Osteocyte (in vitro differentiated cells): ENCODE results near the gene CENPQ. TPM values are rescaled to one million over a fixed set of nuclear protein-coding genes. Genes with fewer than 3 reads are reported as not detected.
A peak's percentile ranks its signal among the peaks of the same experiment; 100 is the strongest.
"Not testable (repeated sequence)": the region's sequence is repeated elsewhere in the genome, so short reads cannot be mapped to it uniquely, and the experiment has no call there.

Experiments
- DNase-seq: peaks from one replicate; pipeline ENCODE4 v3.0.0; 2021; ENCODE audit warnings: mixed read lengths; ENCODE audit not compliant: unreplicated experiment; ENCODE audit errors: extremely low spot score
- H3K27ac Mint-ChIP-seq: one replicate; pipeline ENCODE4 v1.8.0; 2021; ENCODE audit warnings: mild to moderate bottlenecking, mixed read lengths; ENCODE audit not compliant: unreplicated experiment
- H3K27me3 Mint-ChIP-seq: one replicate; pipeline ENCODE4 v1.8.0; 2021; ENCODE audit warnings: mixed read lengths; ENCODE audit not compliant: unreplicated experiment
- H3K36me3 Mint-ChIP-seq: one replicate; pipeline ENCODE4 v1.8.0; 2021; ENCODE audit warnings: mixed read lengths; ENCODE audit not compliant: unreplicated experiment
- H3K4me1 Mint-ChIP-seq: one replicate; pipeline ENCODE4 v1.8.0; 2021; ENCODE audit warnings: mixed read lengths; ENCODE audit not compliant: unreplicated experiment
- H3K4me3 Mint-ChIP-seq: one replicate; pipeline ENCODE4 v1.8.0; 2021; ENCODE audit warnings: mild to moderate bottlenecking, moderate library complexity, mixed read lengths; ENCODE audit not compliant: unreplicated experiment
- H3K9me3 Mint-ChIP-seq: one replicate; pipeline ENCODE4 v1.8.0; 2021; ENCODE audit warnings: mixed read lengths; ENCODE audit not compliant: unreplicated experiment
- total RNA-seq: library from RNA; stranded (reverse); gene quantifications from 2 replicates; pipeline ENCODE4 v1.2.1, GENCODE V29; 2021
- TF ChIP-seq, protein P1 (sequence below): fragments of 200-600 bp; sonication (generic); IDR thresholded peaks from 2 replicates; pipeline ENCODE4 v1.5.0; 2021; ENCODE audit warnings: antibody characterized with exemption, mild to moderate bottlenecking, moderate library complexity

The CENPQ gene
- total RNA-seq, 1 donor from 2014 or later, result 4.6 TPM

DNA sequence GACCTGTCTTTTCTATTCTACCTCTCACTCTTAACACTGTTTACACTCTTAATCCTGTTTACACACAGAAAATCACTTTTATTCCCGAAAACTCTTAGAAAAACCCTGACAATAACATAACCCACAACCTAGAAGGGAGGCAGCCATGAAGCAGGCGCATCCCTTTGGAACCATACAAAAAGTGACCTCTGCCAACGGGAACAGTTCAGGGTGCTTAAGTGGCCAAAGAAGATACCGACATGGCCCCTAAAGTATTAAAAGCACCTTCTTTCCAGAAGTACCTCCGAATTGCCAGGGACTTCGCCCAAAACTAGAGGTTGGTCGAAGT is 607 bp upstream of the CENPQ start:
- Mint-ChIP-seq H3K27ac (peak overlapping the region; percentile 97), H3K4me1 (peaks cover 27% of the 10 kb centered on the region), H3K27me3 (no peaks in the 10 kb centered on the region), H3K36me3 (peaks cover 14% of the 10 kb centered on the region), H3K9me3 (no peaks in the 10 kb centered on the region), H3K4me3 (peak overlapping the region; percentile 96)
- TF ChIP-seq, protein P1, sequence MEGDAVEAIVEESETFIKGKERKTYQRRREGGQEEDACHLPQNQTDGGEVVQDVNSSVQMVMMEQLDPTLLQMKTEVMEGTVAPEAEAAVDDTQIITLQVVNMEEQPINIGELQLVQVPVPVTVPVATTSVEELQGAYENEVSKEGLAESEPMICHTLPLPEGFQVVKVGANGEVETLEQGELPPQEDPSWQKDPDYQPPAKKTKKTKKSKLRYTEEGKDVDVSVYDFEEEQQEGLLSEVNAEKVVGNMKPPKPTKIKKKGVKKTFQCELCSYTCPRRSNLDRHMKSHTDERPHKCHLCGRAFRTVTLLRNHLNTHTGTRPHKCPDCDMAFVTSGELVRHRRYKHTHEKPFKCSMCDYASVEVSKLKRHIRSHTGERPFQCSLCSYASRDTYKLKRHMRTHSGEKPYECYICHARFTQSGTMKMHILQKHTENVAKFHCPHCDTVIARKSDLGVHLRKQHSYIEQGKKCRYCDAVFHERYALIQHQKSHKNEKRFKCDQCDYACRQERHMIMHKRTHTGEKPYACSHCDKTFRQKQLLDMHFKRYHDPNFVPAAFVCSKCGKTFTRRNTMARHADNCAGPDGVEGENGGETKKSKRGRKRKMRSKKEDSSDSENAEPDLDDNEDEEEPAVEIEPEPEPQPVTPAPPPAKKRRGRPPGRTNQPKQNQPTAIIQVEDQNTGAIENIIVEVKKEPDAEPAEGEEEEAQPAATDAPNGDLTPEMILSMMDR, result no peak
- no peak for DNase-seq

DNA sequence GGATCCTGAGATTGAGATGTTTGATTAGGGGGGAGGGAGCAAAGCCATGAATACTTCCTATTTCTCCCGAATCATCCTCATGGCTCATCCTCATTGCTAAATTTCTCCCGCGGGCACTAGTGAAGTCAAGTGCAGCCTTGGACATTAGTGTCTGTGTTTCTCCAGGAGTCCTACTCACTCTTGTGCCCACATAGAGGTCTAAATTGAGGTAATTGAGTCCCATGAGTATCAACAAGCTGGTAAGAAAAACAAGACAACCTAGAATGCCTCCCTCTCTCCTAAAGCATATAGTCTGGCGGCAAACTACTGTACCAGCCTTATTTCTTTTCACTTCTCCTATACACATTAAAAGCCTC is 420 bp downstream of the CENPQ start:
- TF ChIP-seq, protein P1, result no peak
- Mint-ChIP-seq H3K4me1 (peaks cover 27% of the 10 kb centered on the region), H3K9me3 (no peaks in the 10 kb centered on the region), H3K4me3 (peak overlapping the region; percentile 96), H3K36me3 (peaks cover 7% of the 10 kb centered on the region), H3K27ac (peak overlapping the region; percentile 97), H3K27me3 (no peaks in the 10 kb centered on the region)
- DNase-seq, result no peak

DNA sequence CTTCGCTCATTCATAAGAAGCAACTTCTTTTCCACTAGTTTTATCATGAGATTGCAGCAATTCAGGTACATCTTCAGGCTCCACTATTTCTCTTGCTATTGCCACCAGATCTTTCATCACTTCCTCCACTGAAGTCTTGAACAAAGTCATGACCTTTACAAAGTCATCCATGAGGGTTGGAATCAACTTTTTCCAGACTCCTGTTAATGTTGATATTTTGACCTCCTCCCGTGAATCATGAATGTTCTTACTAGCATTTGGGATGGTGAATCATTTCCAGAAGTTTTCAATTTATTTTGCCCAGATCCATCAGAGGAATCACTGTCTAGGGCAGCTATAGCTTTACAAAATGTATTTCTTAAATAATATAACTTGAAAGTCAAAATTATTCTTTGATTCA is 1.5 kb downstream of the CENPQ start:
- TF ChIP-seq, protein P1, result no peak
- no peak overlapping the region for H3K27ac Mint-ChIP-seq
- peak overlapping the region; percentile 1 for H3K4me3 Mint-ChIP-seq
- H3K4me1 Mint-ChIP-seq, result peaks cover 27% of the 10 kb centered on the region
- H3K9me3 Mint-ChIP-seq, result no peaks in the 10 kb centered on the region
- H3K27me3 Mint-ChIP-seq, result no peaks in the 10 kb centered on the region
- H3K36me3 Mint-ChIP-seq, result no peaks in the 10 kb centered on the region
- DNase-seq, result no peak

DNA sequence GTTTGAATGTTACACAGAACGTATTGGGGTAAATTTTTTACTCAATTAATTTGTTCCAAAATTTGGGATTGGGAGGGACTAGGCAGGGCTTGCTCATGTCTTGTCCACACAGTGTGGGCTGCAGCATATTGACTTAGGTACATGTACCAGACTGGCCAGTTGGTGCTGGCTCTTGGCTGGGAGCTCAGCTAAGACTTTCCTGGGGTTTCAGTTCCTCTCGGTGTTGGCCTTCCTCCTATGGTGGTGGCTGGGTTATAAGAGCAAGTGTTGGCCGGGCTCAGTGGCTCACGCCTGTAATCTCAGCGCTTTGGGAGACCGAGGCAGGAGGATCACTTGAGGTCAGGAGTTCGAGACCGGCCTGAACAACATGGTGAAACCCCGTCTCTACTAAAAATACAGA is 4.9 kb downstream of the CENPQ start:
- no peak for DNase-seq
- Mint-ChIP-seq H3K27me3 (no peaks in the 10 kb centered on the region), H3K4me3 (no peak overlapping the region), H3K36me3 (peaks cover 3% of the 10 kb centered on the region), H3K4me1 (peaks cover 11% of the 10 kb centered on the region), H3K9me3 (no peaks in the 10 kb centered on the region), H3K27ac (no peak overlapping the region)
- TF ChIP-seq, protein P1, result no peak

DNA sequence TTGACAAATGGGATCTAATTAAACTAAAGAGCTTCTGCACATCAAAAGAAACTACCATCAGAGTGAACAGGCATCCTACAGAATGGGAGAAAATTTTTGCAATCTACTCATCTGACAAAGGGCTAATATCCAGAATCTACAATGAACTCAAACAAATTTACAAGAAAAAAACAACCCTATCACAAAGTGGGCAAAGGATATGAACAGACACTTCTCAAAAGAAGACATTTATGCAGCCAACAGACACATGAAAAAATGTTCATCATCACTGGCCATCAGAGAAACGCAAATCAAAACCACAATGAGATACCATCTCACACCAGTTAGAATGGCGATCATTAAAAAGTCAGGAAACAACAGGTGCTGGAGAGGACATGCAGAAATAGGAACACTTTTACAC is 13.4 kb downstream of the CENPQ start:
- H3K4me3 Mint-ChIP-seq, H3K27ac Mint-ChIP-seq, H3K9me3 Mint-ChIP-seq, H3K27me3 Mint-ChIP-seq, H3K4me1 Mint-ChIP-seq, DNase-seq: not testable (repeated sequence)
- H3K36me3 Mint-ChIP-seq, result peaks cover 23% of the 10 kb centered on the region

DNA sequence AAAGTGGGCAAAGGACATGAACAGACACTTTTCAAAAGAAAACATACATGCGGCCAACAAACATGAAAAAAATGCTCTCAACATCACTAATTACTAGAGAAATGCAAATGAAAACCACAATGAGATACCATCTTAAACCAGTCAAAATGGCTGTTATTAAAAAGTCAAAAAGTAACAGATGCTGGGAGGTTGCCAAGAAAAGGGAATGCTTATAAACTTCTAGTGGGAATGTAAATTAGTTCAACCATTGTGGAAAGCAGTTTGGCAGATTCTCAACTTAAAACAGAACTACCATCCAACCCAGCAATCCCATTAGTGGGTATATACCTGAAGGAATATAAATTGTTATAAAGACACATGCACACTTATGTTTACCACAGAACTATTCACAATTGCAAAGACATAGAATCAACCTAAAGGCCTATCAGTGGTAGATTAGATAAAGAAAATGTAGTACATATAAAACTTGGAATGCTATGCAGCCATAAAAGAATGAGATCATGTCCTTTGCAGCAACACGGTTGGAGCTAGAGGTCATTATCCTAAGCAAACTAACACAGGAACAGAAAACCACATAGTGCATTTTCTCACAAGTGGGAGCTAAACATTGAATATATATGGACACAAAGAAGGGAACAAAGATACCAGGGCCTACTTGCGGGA is 16.3 kb downstream of the CENPQ start:
- TF ChIP-seq, protein P1, result no peak

DNA sequence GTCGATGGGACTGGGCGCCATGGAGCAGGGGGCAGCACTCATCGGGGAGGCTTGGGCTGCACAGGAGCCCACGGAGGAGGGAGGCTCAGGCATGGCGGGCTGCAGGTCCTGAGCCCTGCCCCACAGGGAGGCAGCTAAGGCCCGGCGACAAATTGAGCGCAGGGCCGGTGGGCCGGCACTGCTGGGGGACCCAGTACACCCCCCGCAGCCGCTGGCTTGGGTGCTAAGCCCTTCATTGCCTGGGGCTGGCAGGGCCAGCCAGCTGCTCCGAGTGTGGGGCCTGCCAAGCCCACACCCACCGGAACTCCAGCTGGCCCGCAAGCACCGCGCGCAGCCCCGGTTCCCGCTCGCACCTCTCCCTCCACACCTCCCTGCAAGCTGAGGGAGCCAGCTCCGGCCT is 18.7 kb downstream of the CENPQ start:
- H3K27ac Mint-ChIP-seq, H3K27me3 Mint-ChIP-seq, H3K4me1 Mint-ChIP-seq, DNase-seq, H3K4me3 Mint-ChIP-seq, H3K36me3 Mint-ChIP-seq, H3K9me3 Mint-ChIP-seq: not testable (repeated sequence)

More for the DNA sequence above, 16.3 kb downstream of the CENPQ start:
- Mint-ChIP-seq H3K27ac (no peak overlapping the region), H3K4me1 (no peaks in the 10 kb centered on the region), H3K9me3 (no peaks in the 10 kb centered on the region), H3K4me3 (no peak overlapping the region), H3K36me3 (peaks cover 9% of the 10 kb centered on the region), H3K27me3 (no peaks in the 10 kb centered on the region)
- DNase-seq, result no peak

DNA sequence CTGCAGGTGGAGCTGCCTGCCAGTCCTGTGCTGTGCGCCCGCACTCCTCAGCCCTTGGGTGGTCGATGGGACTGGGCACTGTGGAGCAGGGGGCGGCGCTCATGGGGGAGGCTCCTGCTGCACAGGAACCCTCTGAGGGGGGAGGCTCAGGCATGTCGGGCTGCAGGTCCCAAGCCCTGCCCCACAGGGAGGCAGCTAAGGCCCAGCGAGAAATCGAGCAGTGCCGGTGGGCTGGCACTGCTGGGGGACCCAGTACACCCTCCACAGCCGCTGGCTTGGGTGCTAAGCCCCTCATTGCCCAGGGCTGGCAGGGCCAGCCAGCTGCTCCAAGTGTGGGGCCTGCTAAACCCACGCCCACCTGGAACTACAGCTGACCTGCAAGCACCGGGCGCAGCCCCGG is 20.2 kb downstream of the CENPQ start:
- not testable (repeated sequence) for H3K4me1 Mint-ChIP-seq, H3K4me3 Mint-ChIP-seq, H3K9me3 Mint-ChIP-seq, H3K27me3 Mint-ChIP-seq, H3K27ac Mint-ChIP-seq, DNase-seq, H3K36me3 Mint-ChIP-seq
